K562 (cell line): ENCODE results near the gene TPD52L1. TPM values are rescaled to one million over a fixed set of nuclear protein-coding genes. Genes with fewer than 3 reads are reported as not detected.

Source experiments
- ATAC-seq: fragments of 200-7000 bp; cut with Tn5 transposase; 3 replicates; pipeline ENCODE4 v1.9.1; 2020; ENCODE audit warnings: moderate library complexity
- BruUV-seq: library from RNA; stranded (reverse); fragments of 400-500 nt; replicated peaks from 2 replicates; lab custom pipeline; 2021; lab: Mats Ljungman, UMichigan
- CTCF ChIA-PET: fragments of 300-600 bp; formaldehyde crosslinking; extraction: SDS; loops from one replicate; lab custom pipeline; 2021; ENCODE audit warnings: low intra/inter-chr PET ratio; lab: Yijun Ruan, JAX
- POLR2A ChIA-PET: fragments of 300-600, 350-650 bp; sonication (Branson Sonifier 250); formaldehyde crosslinking; extraction: SDS; loops from one replicate; lab custom pipeline; 2021; ENCODE audit warnings: antibody characterized with exemption, inconsistent platforms; lab: Yijun Ruan, JAX
- DNase-seq, 4 experiments: peaks; one replicate each; pipeline versions ENCODE4 v3.0.0 to v3.0.0-alpha.2; 2011 to 2018; ENCODE audit warnings: low spot score in 3 of 4, mixed read lengths in 3 of 4; ENCODE audit errors: extremely low read depth in 1 of 4
- FAIRE-seq: peaks from 2 replicates; lab custom pipeline; 2011; peaks lifted over from hg19 to GRCh38; lab: Jason Lieb, UNC
- H2AFZ ChIP-seq: 2 replicates; pipeline ENCODE4 v1.6.0; 2011; ENCODE audit warnings: low read depth, low read length, control low read depth, inconsistent platforms
- H3K27ac ChIP-seq: fragments of 200-600 bp; 3 replicates; pipeline ENCODE4 v1.8.0; 2011; ENCODE audit warnings: low read depth, mild to moderate bottlenecking, control low read depth, inconsistent platforms, low read length, moderate library complexity, mixed read lengths; ENCODE audit errors: extremely low read depth
- H3K27me3 ChIP-seq, 2 experiments: fragments of 300-600 bp in 1 of 2; 2 replicates in 1 of 2; 3 replicates in 1 of 2; pipeline versions ENCODE4 v1.6.0 to v1.8.0; 2011; ENCODE audit warnings: inconsistent platforms in 2 of 2, low read length in 2 of 2, mild to moderate bottlenecking in 1 of 2, mixed read lengths in 1 of 2, moderate library complexity in 1 of 2; ENCODE audit not compliant: control insufficient read depth in 2 of 2, insufficient read depth in 2 of 2
- H3K36me3 ChIP-seq: fragments of 300-600 bp; 3 replicates; pipeline ENCODE4 v1.8.0; 2011; ENCODE audit warnings: mild to moderate bottlenecking, low read length, inconsistent platforms; ENCODE audit not compliant: control insufficient read depth, insufficient read depth
- H3K4me1 ChIP-seq, 2 experiments: fragments of 200-600 bp in 1 of 2; replicated peaks in 1 of 2; 2 replicates in 1 of 2; 3 replicates in 1 of 2; pipeline versions ENCODE4 v1.5.1 to v1.8.0; 2011; ENCODE audit warnings: inconsistent platforms in 2 of 2, low read length in 2 of 2, mild to moderate bottlenecking in 1 of 2, mixed read lengths in 1 of 2, moderate library complexity in 1 of 2; ENCODE audit not compliant: control insufficient read depth in 2 of 2, insufficient read depth in 2 of 2
- H3K4me2 ChIP-seq: 2 replicates; pipeline ENCODE4 v1.6.1; 2011; ENCODE audit warnings: low read length, control low read depth, inconsistent platforms, mixed read lengths; ENCODE audit not compliant: insufficient read depth
- H3K4me3 ChIP-seq: fragments of 200-600 bp; sonication (generic), shearing (Covaris generic); 2 replicates; pipeline ENCODE4 v1.5.1; 2016; ENCODE audit warnings: control low read depth, inconsistent platforms
- H3K79me2 ChIP-seq: fragments of 200-600 bp; 3 replicates; pipeline ENCODE4 v1.8.0; 2011; ENCODE audit warnings: low read length, inconsistent platforms; ENCODE audit not compliant: control insufficient read depth, insufficient read depth
- H3K9ac ChIP-seq, 2 experiments: 2 replicates each; pipeline versions ENCODE4 v1.6.0 to v1.6.1; 2011; ENCODE audit warnings: low read depth in 2 of 2, low read length in 2 of 2, control low read depth in 1 of 2, inconsistent platforms in 1 of 2, mild to moderate bottlenecking in 1 of 2, mixed read lengths in 1 of 2; ENCODE audit not compliant: insufficient read depth in 1 of 2
- H3K9me1 ChIP-seq: one replicate; pipeline ENCODE4 v1.6.0; 2011; ENCODE audit warnings: inconsistent platforms, mild to moderate bottlenecking, low read length, moderate library complexity; ENCODE audit not compliant: control insufficient read depth, insufficient read depth
- H3K9me3 ChIP-seq: replicated peaks from 2 replicates; pipeline ENCODE4 v1.5.1; 2011; ENCODE audit warnings: low read depth, low read length, inconsistent platforms; ENCODE audit not compliant: control insufficient read depth, insufficient read depth
- H4K20me1 ChIP-seq: replicated peaks from 2 replicates; pipeline ENCODE4 v1.6.1; 2011; ENCODE audit warnings: low read length, inconsistent platforms, mixed read lengths; ENCODE audit not compliant: control insufficient read depth, insufficient read depth
- ELK1 ChIP-seq: sonication (generic); formaldehyde crosslinking; IDR thresholded peaks from 2 replicates; pipeline ENCODE4 v1.8.1; 2022; ENCODE audit warnings: missing genetic modification reagents
- HOXB6 ChIP-seq: fragments of 250-450 bp; sonication (Bioruptor Pico); IDR thresholded peaks from 2 replicates; pipeline ENCODE4 v1.5.1; 2022; ENCODE audit warnings: mild to moderate bottlenecking, borderline replicate concordance
- MCM2 ChIP-seq: fragments of 450-650 bp; IDR thresholded peaks from 2 replicates; pipeline ENCODE4 v1.6.1; 2017; ENCODE audit warnings: low read depth, mild to moderate bottlenecking
- PTBP1 ChIP-seq: fragments of 200-400 bp; formaldehyde crosslinking; IDR thresholded peaks from 2 replicates; pipeline ENCODE4 v1.6.1; 2017; ENCODE audit warnings: low read depth, low read length
- TARDBP ChIP-seq: fragments of 450-650 bp; IDR thresholded peaks from 2 replicates; pipeline ENCODE4 v1.6.1; 2016
- USF2 ChIP-seq: sonication (generic); formaldehyde crosslinking; IDR thresholded peaks from 2 replicates; pipeline ENCODE4 v1.5.0; 2020; ENCODE audit warnings: missing genetic modification reagents
- ZBTB12 ChIP-seq: fragments of 250-450 bp; sonication (Bioruptor Pico); IDR thresholded peaks from 2 replicates; pipeline ENCODE4 v1.4.0; 2020
- WGBS: fragments of 100-300 bp; shearing (Covaris generic); methylation state at CpG from one replicate; pipeline ENCODE4 v1.1.6; 2016; ENCODE audit warnings: low coverage, mixed read lengths; ENCODE audit not compliant: insufficient coverage; ENCODE audit errors: missing lambda C conversion rate; 5-methylcytosine and 5-hydroxymethylcytosine counted together
- in situ Hi-C: fragments of 300-500 bp; cut with MboI; formaldehyde crosslinking; loops from 4 replicates; pipeline ENCODE4 v1.15.0; 2018; ENCODE audit warnings: inconsistent platforms, mixed read lengths
- intact Hi-C: fragments of 100-400 bp; cut with micrococcal nuclease; formaldehyde crosslinking; loops from 2 replicates; pipeline ENCODE4 v1.14.2; 2022
- polyA plus RNA-seq, 8 experiments: library from polyadenylated mRNA; depleted of rRNA in 4 of 8; stranded (reverse) in 5 of 8; unstranded in 3 of 8; fragments of >200 nt; fragmentation: Nextera tagmentation in 2 of 8; fragmentation: Illumina TruSeq in 1 of 8; extraction: Ambion mirVana in 2 of 8; extraction: Trizol in 1 of 8; gene quantifications; 2 replicates each; pipeline versions ENCODE4 v1.2.1 to v1.2.3, GENCODE V29; 2011 to 2014; ENCODE audit warnings: inconsistent platforms in 1 of 8, missing spikeins in 1 of 8
- total RNA-seq, 7 experiments: library from RNA; depleted of rRNA in 6 of 7; stranded (reverse); fragments of >200 nt in 6 of 7; fragmentation: Illumina TruSeq in 2 of 7; extraction: Trizol in 2 of 7; gene quantifications; 2 replicates each; pipeline versions ENCODE4 v1.2.1 to v1.2.3, GENCODE V29; 2011 to 2021; ENCODE audit warnings: low replicate concordance in 1 of 7

Gene TPD52L1
- total and polyA plus RNA-seq, 9 of the 15 experiments (the other 6 are each of a cell fraction or from before 2014, with no cell fraction given) = 12.9 to 149 (median 75.7) TPM

- Histone ChIP-seq H3K79me2 (no peaks in the 10 kb centered on the region), H3K27me3 (no peaks in the 10 kb centered on the region), H3K9ac (no peak overlapping the region), H3K4me1 (no peaks in the 10 kb centered on the region), H4K20me1 (no peaks in the 10 kb centered on the region), H3K9me3 (no peaks in the 10 kb centered on the region), H3K4me3 (no peak overlapping the region), H3K27ac (no peak overlapping the region), H3K9me1 (no peaks in the 10 kb centered on the region), H2AFZ (no peak overlapping the region), H3K4me2 (no peak overlapping the region)
- DNase-seq (no peak), FAIRE-seq (no peak)
- ChIA-PET POLR2A (no interaction called here), CTCF (no interaction called here)
- WGBS = 85% methylated on average over 2 of the region's 2 CpGs
- intact Hi-C loops (no loop called here), in situ Hi-C loops (no loop called here)
- TF ChIP-seq PTBP1 = no peak
- TF ChIP-seq, all 486 proteins: peak for 0
- BruUV-seq = no TSS peak
- H3K36me3 ChIP-seq = no peaks in the 10 kb centered on the region; the same call in 2 of the 3 replicates
- ATAC-seq = no peak
Observed at GRCh38 chr6:125217992-125218391, 64.4 kb downstream of the TPD52L1 start.

GRCh38 chr6:125219361-125219895, 65.9 kb downstream of the TPD52L1 start:
- Histone ChIP-seq H3K9me3 (no peaks in the 10 kb centered on the region), H3K79me2 (no peaks in the 10 kb centered on the region), H3K27me3 (no peaks in the 10 kb centered on the region), H3K4me2 (no peak overlapping the region), H3K4me3 (no peak overlapping the region), H3K4me1 (no peaks in the 10 kb centered on the region), H3K36me3 (no peaks in the 10 kb centered on the region; the same call in 2 of the 3 replicates), H3K9me1 (no peaks in the 10 kb centered on the region), H2AFZ (no peak overlapping the region), H3K9ac (no peak overlapping the region), H3K27ac (no peak overlapping the region), H4K20me1 (no peaks in the 10 kb centered on the region)
- ChIA-PET POLR2A (interaction anchor here (1.0 to 1.3 kb wide), 3 partner anchors 14 to 45 kb away, joined by 3 to 4 read pairs (median 3); no protein-coding TSS in a partner anchor), CTCF (no interaction called here)
- in situ Hi-C loops = no loop called here
- WGBS = 65% methylated on average over 5 of the region's 5 CpGs
- BruUV-seq = no TSS peak
- intact Hi-C loops = no loop called here
- no peak for ATAC-seq
- DNase-seq = no peak
- no peak for FAIRE-seq
- no peak for TF ChIP-seq HOXB6
- no peak for TF ChIP-seq ZBTB12 (CRISPR knock-in tag)
- no peak for TF ChIP-seq TARDBP
- TF ChIP-seq USF2 (CRISPR knock-in tag) = no peak
- no peak for TF ChIP-seq ELK1 (CRISPR knock-in tag)
- no peak for TF ChIP-seq MCM2
